ENCODE results near the gene MARCO. TPM values are rescaled to one million over a fixed set of nuclear protein-coding genes. Genes with fewer than 3 reads are reported as not detected.

Gene MARCO
- polyA plus RNA-seq, 1 of the 3 experiments (the other 2 are of a cell fraction), result not detected

- H3K9me3 ChIP-seq, result no peaks in the 10 kb centered on the region
- no peaks in the 10 kb centered on the region for H3F3A ChIP-seq (replicated peaks; ENCODE audit: insufficient read depth)
- no peaks in the 10 kb centered on the region for H4K20me1 ChIP-seq (ENCODE audit: insufficient read depth)
- H3K27me3 ChIP-seq (ENCODE audit: insufficient read depth), result no peaks in the 10 kb centered on the region
- no peak overlapping the region for H3K4me3 ChIP-seq (ENCODE audit: low read depth in 2 of 2, low read length in 1 of 2)
- H3K36me3 ChIP-seq (replicated peaks in 1 of 2; ENCODE audit: control insufficient read depth in 1 of 2, insufficient read depth in 2 of 2, low read length in 1 of 2), result no peaks in the 10 kb centered on the region
- no peaks in the 10 kb centered on the region for H3K79me2 ChIP-seq (ENCODE audit: insufficient read depth)
- no peak overlapping the region for H2AFZ ChIP-seq (ENCODE audit: low read depth)
- H3K4me1 ChIP-seq (ENCODE audit: control insufficient read depth in 1 of 2, insufficient read depth in 2 of 2, low read depth in 1 of 2, low read length in 1 of 2), result no peaks in the 10 kb centered on the region
- no peak for TF ChIP-seq MEF2A (IDR thresholded peaks at IDR 0.05; ENCODE audit: borderline replicate concordance, low read depth)
- no peak for TF ChIP-seq SMC3 (IDR thresholded peaks at IDR 0.05; ENCODE audit: low read depth, low read length)
- no peak for TF ChIP-seq POLR2AphosphoS5 (IDR thresholded peaks at IDR 0.05; ENCODE audit: low read depth, low read length)
- no peak for TF ChIP-seq TCF12 (IDR thresholded peaks at IDR 0.05)
- TF ChIP-seq RXRA (IDR thresholded peaks at IDR 0.05; ENCODE audit: borderline replicate concordance, low read depth), result no peak
- TF ChIP-seq NFIC (IDR thresholded peaks at IDR 0.05; ENCODE audit: borderline replicate concordance), result no peak
- no peak for TF ChIP-seq YY1 (IDR thresholded peaks at IDR 0.05; ENCODE audit: low read depth)
- TF ChIP-seq FOXJ3 (CRISPR knock-in tag; IDR thresholded peaks at IDR 0.05), result no peak
- TF ChIP-seq MAX (IDR thresholded peaks at IDR 0.05; ENCODE audit: low read depth), result no peak
- no peak for TF ChIP-seq ZBTB33 (IDR thresholded peaks at IDR 0.05; ENCODE audit: borderline replicate concordance, low read depth)
- no peak for TF ChIP-seq CTCF (IDR thresholded peaks at IDR 0.05)
- no peak for TF ChIP-seq MXI1 (IDR thresholded peaks at IDR 0.05; ENCODE audit: low read depth, low read length)
- no peak for TF ChIP-seq USF1 (IDR thresholded peaks at IDR 0.05; ENCODE audit: borderline replicate concordance, low read depth)
- no peak for TF ChIP-seq RAD21 (IDR thresholded peaks at IDR 0.05; ENCODE audit: low read length)
- no peak for TF ChIP-seq JUND (IDR thresholded peaks at IDR 0.05)
- TF ChIP-seq TAF1 (IDR thresholded peaks at IDR 0.05; ENCODE audit: borderline replicate concordance, low read depth, low read length), result no peak
- no peak for TF ChIP-seq IRF3 (IDR thresholded peaks at IDR 0.05; ENCODE audit: low read depth, low read length)
- no peak for TF ChIP-seq REST (IDR thresholded peaks at IDR 0.05; ENCODE audit: low read depth, low read length)
- TF ChIP-seq TEAD4 (IDR thresholded peaks at IDR 0.05; ENCODE audit: borderline replicate concordance, insufficient read depth), result no peak
- H3K9me2 ChIP-seq, result no peaks in the 10 kb centered on the region
- no peak overlapping the region for H3K4me2 ChIP-seq
- no peak overlapping the region for H3K9ac ChIP-seq
- CTCF ChIA-PET, result interaction anchor here (1.2 kb wide), 1 partner anchor 40 kb away, joined by 3 read pairs; no protein-coding TSS in a partner anchor
- H3K27ac ChIP-seq (ENCODE audit: low read depth in 2 of 2, low read length in 1 of 2), result no peak overlapping the region
- under 1% methylated on average over 7 of the region's 7 CpGs for WGBS (ENCODE audit: low lambda C conversion rate)
- no peak for DNase-seq
- POLR2A ChIA-PET, result no interaction called here
These were observed 20.3 kb upstream of the MARCO start for GRCh38 chr2:118921646-118922045.

All from SK-N-SH (cell line).